HepG2 (cell line): Measurements from ENCODE around the gene ZNF189. TPM values are rescaled to one million over a fixed set of nuclear protein-coding genes. Genes with fewer than 3 reads are reported as not detected.

Source experiments
- DNMT1 ChIP-seq: sonication (generic); formaldehyde crosslinking; IDR thresholded peaks from 2 replicates; pipeline ENCODE4 v1.5.1; 2020; ENCODE audit warnings: mild to moderate bottlenecking, missing genetic modification reagents
- DR1 ChIP-seq: sonication (generic); formaldehyde crosslinking; IDR thresholded peaks from 2 replicates; pipeline ENCODE4 v1.8.0; 2021; ENCODE audit warnings: mild to moderate bottlenecking, missing genetic modification reagents, inconsistent platforms
- EHMT2 ChIP-seq: fragments of 200-600 bp; sonication (generic); IDR thresholded peaks from 2 replicates; pipeline ENCODE4 v1.7.0; 2017; ENCODE audit warnings: antibody characterized with exemption, low read depth, low read length, borderline replicate concordance
- FOXC1 ChIP-seq: sonication (generic); formaldehyde crosslinking; IDR thresholded peaks from 2 replicates; pipeline ENCODE4 v1.8.0; 2022; ENCODE audit warnings: mild to moderate bottlenecking, missing genetic modification reagents, borderline replicate concordance
- FOXJ3 ChIP-seq: sonication (generic); formaldehyde crosslinking; IDR thresholded peaks from 2 replicates; pipeline ENCODE4 v1.4.0; 2020; ENCODE audit warnings: missing genetic modification reagents, mild to moderate bottlenecking, borderline replicate concordance
- JARID2 ChIP-seq: sonication (generic); formaldehyde crosslinking; IDR thresholded peaks from 2 replicates; pipeline ENCODE4 v1.8.1; 2023; ENCODE audit warnings: missing genetic modification reagents, inconsistent platforms; ENCODE audit not compliant: insufficient replicate concordance
- KLF6 ChIP-seq: IDR thresholded peaks from 2 replicates; pipeline ENCODE4 v1.8.0; 2016; ENCODE audit warnings: missing biosample characterization, missing genetic modification reagents
- MBD4 ChIP-seq: IDR thresholded peaks from 2 replicates; pipeline ENCODE4 v1.6.1; 2012; ENCODE audit warnings: low read length, inconsistent platforms, borderline replicate concordance
- NCOA1 ChIP-seq: sonication (generic); formaldehyde crosslinking; IDR thresholded peaks from 2 replicates; pipeline ENCODE4 v1.9.0; 2021; ENCODE audit warnings: missing genetic modification reagents
- NFE2L1 ChIP-seq: sonication (generic); formaldehyde crosslinking; IDR thresholded peaks from 2 replicates; pipeline ENCODE4 v1.4.0; 2020; ENCODE audit warnings: missing genetic modification reagents, mild to moderate bottlenecking, borderline replicate concordance
- NFYB ChIP-seq: sonication (generic); formaldehyde crosslinking; IDR thresholded peaks from 2 replicates; pipeline ENCODE4 v1.4.0; 2020; ENCODE audit warnings: missing genetic modification reagents
- NONO ChIP-seq, 2 experiments: fragments of 450-650 bp in 1 of 2; sonication (generic) in 1 of 2; formaldehyde crosslinking in 1 of 2; IDR thresholded peaks in 1 of 2; conservative IDR thresholded peaks in 1 of 2; 2 replicates each; pipeline versions ENCODE4 v1.6.1 to v1.8.0; 2017 to 2022; ENCODE audit warnings: mild to moderate bottlenecking in 1 of 2, missing genetic modification reagents in 1 of 2, moderate library complexity in 1 of 2
- NR2F6 ChIP-seq, 2 experiments: IDR thresholded peaks; 2 replicates each; pipeline ENCODE4 v1.6.1; 2016; ENCODE audit warnings: antibody characterized with exemption in 1 of 2, mild to moderate bottlenecking in 1 of 2
- PPARG ChIP-seq: conservative IDR thresholded peaks from 2 replicates; pipeline ENCODE4 v1.6.1; 2016; ENCODE audit warnings: missing biosample characterization, missing genetic modification reagents
- PTBP1 ChIP-seq: fragments of 200-400 bp; formaldehyde crosslinking; IDR thresholded peaks from 2 replicates; pipeline ENCODE4 v1.6.1; 2018; ENCODE audit warnings: low read length, low read depth; ENCODE audit not compliant: poor library complexity, severe bottlenecking
- RORA ChIP-seq: sonication (generic); formaldehyde crosslinking; IDR thresholded peaks from 2 replicates; pipeline ENCODE4 v1.5.0; 2020; ENCODE audit warnings: mild to moderate bottlenecking, missing genetic modification reagents, moderate library complexity
- SUZ12 ChIP-seq: fragments of 150-350 bp; IDR thresholded peaks from 2 replicates; pipeline ENCODE4 v1.6.1; 2014; ENCODE audit warnings: low read depth, low read length
- ZFP1 ChIP-seq: IDR thresholded peaks from 2 replicates; pipeline ENCODE4 v1.6.1; 2016
- ZNF44 ChIP-seq: sonication (generic); formaldehyde crosslinking; IDR thresholded peaks from 2 replicates; pipeline ENCODE4 v1.5.1; 2020; ENCODE audit warnings: mild to moderate bottlenecking, missing genetic modification reagents
- ZNF446 ChIP-seq: sonication (generic); formaldehyde crosslinking; IDR thresholded peaks from 2 replicates; pipeline ENCODE4 v1.5.0; 2020; ENCODE audit warnings: mild to moderate bottlenecking, missing genetic modification reagents
- ZNF496 ChIP-seq: sonication (generic); formaldehyde crosslinking; IDR thresholded peaks from 2 replicates; pipeline ENCODE4 v1.8.1; 2023; ENCODE audit warnings: mild to moderate bottlenecking, moderate library complexity, missing genetic modification reagents; ENCODE audit not compliant: insufficient replicate concordance
- ZNF557 ChIP-seq: sonication (generic); formaldehyde crosslinking; IDR thresholded peaks from 2 replicates; pipeline ENCODE4 v1.4.0; 2020; ENCODE audit warnings: missing genetic modification reagents
- ZNF567 ChIP-seq: sonication (generic); formaldehyde crosslinking; IDR thresholded peaks from 2 replicates; pipeline ENCODE4 v1.8.1; 2023; ENCODE audit warnings: mild to moderate bottlenecking, missing genetic modification reagents, borderline replicate concordance
- ZNF724P ChIP-seq: sonication (generic); formaldehyde crosslinking; IDR thresholded peaks from 2 replicates; pipeline ENCODE4 v1.8.0; 2022; ENCODE audit warnings: missing genetic modification reagents, borderline replicate concordance
- ZNF775 ChIP-seq: sonication (generic); formaldehyde crosslinking; IDR thresholded peaks from 2 replicates; pipeline ENCODE4 v1.4.0; 2020; ENCODE audit warnings: missing genetic modification reagents, mild to moderate bottlenecking, moderate library complexity, borderline replicate concordance
- polyA plus RNA-seq, 8 experiments: library from polyadenylated mRNA; depleted of rRNA in 3 of 8; stranded (reverse) in 7 of 8; unstranded in 1 of 8; fragments of >200 nt; fragmentation: Illumina TruSeq in 4 of 8; extraction: Trizol in 4 of 8; gene quantifications; 2 replicates each; pipeline versions ENCODE4 v1.2.1 to v1.2.3, GENCODE V29; 2011 to 2016; ENCODE audit warnings: low read depth in 4 of 8, missing spikeins in 1 of 8, mixed read lengths in 1 of 8; ENCODE audit not compliant: insufficient read depth in 1 of 8
- total RNA-seq, 5 experiments: library from RNA; depleted of rRNA; stranded (reverse); fragments of >200 nt; fragmentation: Illumina TruSeq; extraction: Trizol; gene quantifications; 2 replicates each; pipeline ENCODE4 v1.2.3, GENCODE V29; 2016; ENCODE audit warnings: low read depth in 1 of 5
- TF ChIP-seq, protein P1 (sequence below): IDR thresholded peaks from 2 replicates; pipeline ENCODE4 v1.6.1; 2016; ENCODE audit warnings: control low read depth
- TF ChIP-seq, protein P2 (sequence below): fragments of 450-650 bp; IDR thresholded peaks from 2 replicates; pipeline ENCODE4 v1.6.1; 2017
- TF ChIP-seq, protein P3 (sequence below): IDR thresholded peaks from 2 replicates; pipeline ENCODE4 v1.6.1; 2016; ENCODE audit warnings: missing compliant biosample characterization, missing genetic modification reagents, borderline replicate concordance

Gene ZNF189
- total and polyA plus RNA-seq, 2 of the 13 experiments (the other 11 are each of a cell fraction or from before 2014, with no cell fraction given) = 8.4 to 50.0 TPM

DNA sequence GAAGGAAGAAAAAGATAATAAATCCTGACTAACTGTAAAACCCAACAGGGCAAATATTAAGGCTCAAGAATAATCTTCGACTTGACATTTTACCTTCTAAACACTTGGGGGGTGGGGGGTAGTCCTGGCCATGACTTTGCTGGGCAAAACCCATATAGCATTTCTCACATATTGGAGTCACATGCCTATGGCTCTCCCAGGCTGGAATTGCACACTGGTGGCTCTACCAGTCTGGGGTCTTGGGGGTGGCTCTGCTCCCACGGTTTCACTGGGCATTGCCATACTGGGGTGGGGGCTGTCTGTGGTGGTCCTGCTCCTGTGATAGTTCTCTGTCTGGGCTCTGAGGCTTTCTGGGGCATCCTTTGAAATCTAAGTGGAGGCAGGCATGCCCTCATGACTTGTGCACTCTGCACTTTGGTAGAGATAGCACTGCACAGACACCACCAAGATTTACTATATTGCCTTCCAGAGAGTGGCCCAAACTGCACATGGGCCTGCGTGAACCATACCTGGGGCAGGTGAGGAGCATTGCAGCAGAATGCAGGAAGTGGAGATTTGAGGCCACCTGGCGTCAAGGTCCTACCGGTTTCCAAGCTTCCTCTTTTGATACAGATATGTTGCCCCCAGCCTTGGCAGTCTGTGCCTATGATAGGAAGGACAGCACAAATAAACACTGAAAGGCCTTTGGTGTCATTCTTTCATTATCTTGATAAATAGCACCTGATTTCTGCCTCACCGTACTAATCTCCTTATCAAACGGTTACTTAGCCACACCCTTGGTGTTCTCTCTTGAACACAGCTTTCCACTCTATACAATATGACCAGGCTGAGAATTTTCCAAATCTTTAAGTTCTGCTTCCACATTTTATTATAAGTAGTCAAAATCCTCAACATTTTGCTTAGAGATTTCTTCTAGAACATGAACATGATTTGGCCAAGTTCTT is 43.6 kb upstream of the ZNF189 start (continued):
- TF ChIP-seq SUZ12 = no peak
- TF ChIP-seq JARID2 (CRISPR knock-in tag) = no peak
- no peak for TF ChIP-seq NONO (IDR thresholded peaks at IDR 0.05)
- no peak for TF ChIP-seq NONO (CRISPR knock-in tag; conservative IDR thresholded peaks at IDR 0.05)
- TF ChIP-seq FOXJ3 (CRISPR knock-in tag) = no peak
- no peak for TF ChIP-seq ZNF557 (CRISPR knock-in tag)
- TF ChIP-seq ZFP1 (CRISPR knock-in tag) = no peak
- TF ChIP-seq ZNF724P = no peak
- TF ChIP-seq DR1 (CRISPR knock-in tag) = no peak
- TF ChIP-seq, protein P1, sequence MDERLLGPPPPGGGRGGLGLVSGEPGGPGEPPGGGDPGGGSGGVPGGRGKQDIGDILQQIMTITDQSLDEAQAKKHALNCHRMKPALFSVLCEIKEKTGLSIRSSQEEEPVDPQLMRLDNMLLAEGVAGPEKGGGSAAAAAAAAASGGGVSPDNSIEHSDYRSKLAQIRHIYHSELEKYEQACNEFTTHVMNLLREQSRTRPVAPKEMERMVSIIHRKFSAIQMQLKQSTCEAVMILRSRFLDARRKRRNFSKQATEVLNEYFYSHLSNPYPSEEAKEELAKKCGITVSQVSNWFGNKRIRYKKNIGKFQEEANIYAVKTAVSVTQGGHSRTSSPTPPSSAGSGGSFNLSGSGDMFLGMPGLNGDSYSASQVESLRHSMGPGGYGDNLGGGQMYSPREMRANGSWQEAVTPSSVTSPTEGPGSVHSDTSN = no peak
- TF ChIP-seq ZNF446 (CRISPR knock-in tag) = peak; percentile 78; the same call in 1 of the 2 replicates
- TF ChIP-seq FOXC1 = no peak; the same call in 1 of the 2 replicates
- TF ChIP-seq ZNF567 = 0 out of 2 replicates have a peak, but pooled peaks have one; percentile 56
- TF ChIP-seq PPARG = no peak
- peak; percentile 54; the same call in 1 of the 2 replicates for TF ChIP-seq NFE2L1 (CRISPR knock-in tag)
- TF ChIP-seq ZNF775 (CRISPR knock-in tag) = no peak
- no peak for TF ChIP-seq ZNF496
- no peak for TF ChIP-seq MBD4
- no peak for TF ChIP-seq KLF6 (CRISPR knock-in tag)
- TF ChIP-seq NR2F6 (IDR thresholded peaks at IDR 0.05) = no peak; the same call in 1 of the 2 replicates
- no peak for TF ChIP-seq NR2F6 (CRISPR knock-in tag; IDR thresholded peaks at IDR 0.05)
- no peak for TF ChIP-seq DNMT1
- 0 out of 2 replicates have a peak, but pooled peaks have one; percentile 45 for TF ChIP-seq ZNF44 (CRISPR knock-in tag)
- TF ChIP-seq, protein P2, sequence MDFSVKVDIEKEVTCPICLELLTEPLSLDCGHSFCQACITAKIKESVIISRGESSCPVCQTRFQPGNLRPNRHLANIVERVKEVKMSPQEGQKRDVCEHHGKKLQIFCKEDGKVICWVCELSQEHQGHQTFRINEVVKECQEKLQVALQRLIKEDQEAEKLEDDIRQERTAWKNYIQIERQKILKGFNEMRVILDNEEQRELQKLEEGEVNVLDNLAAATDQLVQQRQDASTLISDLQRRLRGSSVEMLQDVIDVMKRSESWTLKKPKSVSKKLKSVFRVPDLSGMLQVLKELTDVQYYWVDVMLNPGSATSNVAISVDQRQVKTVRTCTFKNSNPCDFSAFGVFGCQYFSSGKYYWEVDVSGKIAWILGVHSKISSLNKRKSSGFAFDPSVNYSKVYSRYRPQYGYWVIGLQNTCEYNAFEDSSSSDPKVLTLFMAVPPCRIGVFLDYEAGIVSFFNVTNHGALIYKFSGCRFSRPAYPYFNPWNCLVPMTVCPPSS = no peak
- TF ChIP-seq PTBP1 = no peak
- TF ChIP-seq NCOA1 = no peak
- TF ChIP-seq, protein P3, sequence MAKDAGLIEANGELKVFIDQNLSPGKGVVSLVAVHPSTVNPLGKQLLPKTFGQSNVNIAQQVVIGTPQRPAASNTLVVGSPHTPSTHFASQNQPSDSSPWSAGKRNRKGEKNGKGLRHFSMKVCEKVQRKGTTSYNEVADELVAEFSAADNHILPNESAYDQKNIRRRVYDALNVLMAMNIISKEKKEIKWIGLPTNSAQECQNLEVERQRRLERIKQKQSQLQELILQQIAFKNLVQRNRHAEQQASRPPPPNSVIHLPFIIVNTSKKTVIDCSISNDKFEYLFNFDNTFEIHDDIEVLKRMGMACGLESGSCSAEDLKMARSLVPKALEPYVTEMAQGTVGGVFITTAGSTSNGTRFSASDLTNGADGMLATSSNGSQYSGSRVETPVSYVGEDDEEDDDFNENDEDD = no peak
- peak; percentile 95 for TF ChIP-seq EHMT2
- no peak for TF ChIP-seq NFYB
- no peak for TF ChIP-seq RORA (CRISPR knock-in tag)
